GM18507 (cell line): Measurements from ENCODE around the gene RNF103.

ENCODE experiments used
- DNase-seq: peaks from one replicate; pipeline ENCODE4 v3.0.0; 2011; ENCODE audit warnings: low read depth; ENCODE audit not compliant: insufficient read length; ENCODE audit errors: extremely low spot score
- FAIRE-seq: peaks from 2 replicates; lab custom pipeline; 2011; peaks lifted over from hg19 to GRCh38; lab: Jason Lieb, UNC

The RNF103 gene

GRCh38 chr2:86580560-86580959, 43.1 kb downstream of the RNF103 start:
- DNase-seq, result no peak

GRCh38 chr2:86577817-86578456, 45.7 kb downstream of the RNF103 start:
- no peak for FAIRE-seq
- no peak for DNase-seq

More at GRCh38 chr2:86580560-86580959, 43.1 kb downstream of the RNF103 start:
- no peak for FAIRE-seq

GRCh38 chr2:86570059-86570458, 53.6 kb downstream of the RNF103 start:
- DNase-seq, result no peak
- FAIRE-seq, result no peak

GRCh38 chr2:86566821-86567190, 56.9 kb downstream of the RNF103 start:
- FAIRE-seq, result no peak
- no peak for DNase-seq

- DNase-seq, result no peak
- FAIRE-seq, result no peak
Measured at GRCh38 chr2:86566158-86566820, 57.4 kb downstream of the RNF103 start.

- FAIRE-seq (no peak), DNase-seq (no peak)
Measured at GRCh38 chr2:86563650-86564061, 60.0 kb downstream of the RNF103 start.

GRCh38 chr2:86562922-86563649, 60.6 kb downstream of the RNF103 start, which contains the start of gene CHMP3:
TSS of gene CHMP3 (minus strand) at chr2:86563443. CDS start at chr2:86563348, 95 bp downstream.
- peak; percentile 94 for FAIRE-seq
- peak; percentile 93 for DNase-seq

GRCh38 chr2:86562485-86562921, 61.2 kb downstream of the RNF103 start:
- no peak for DNase-seq
- FAIRE-seq, result no peak

GRCh38 chr2:86557836-86558235, 65.8 kb downstream of the RNF103 start:
- FAIRE-seq, result no peak
- DNase-seq, result no peak

- FAIRE-seq (no peak), DNase-seq (no peak)
Measured at GRCh38 chr2:86556508-86556907, 67.2 kb downstream of the RNF103 start.
